Keratinocyte (primary cell): ENCODE results near the gene TPST2.

ENCODE experiments used
- CTCF ChIP-seq, 3 experiments: IDR thresholded peaks in 1 of 3; conservative IDR thresholded peaks in 1 of 3; optimal IDR thresholded peaks in 1 of 3; 2 replicates in 2 of 3; 3 replicates in 1 of 3; pipeline versions ENCODE3 to v1.5.1; 2011; ENCODE audit warnings: low read length in 3 of 3, mild to moderate bottlenecking in 3 of 3, moderate library complexity in 2 of 3, control low read depth in 1 of 3, inconsistent platforms in 1 of 3; ENCODE audit not compliant: insufficient read depth in 2 of 3; ENCODE audit errors: extremely low read depth in 1 of 3
- EZH2 ChIP-seq: IDR thresholded peaks from one replicate; pipeline ENCODE4 v1.6.1; 2012; ENCODE audit warnings: inconsistent platforms, mild to moderate bottlenecking, low read length, moderate library complexity

GRCh38 chr22:26610996-26611395, 21.1 kb upstream of the TPST2 start:
- TF ChIP-seq CTCF (optimal IDR thresholded peaks at IDR 0.05 in 1 of 3, IDR thresholded peaks at IDR 0.05 in 1 of 3, conservative IDR thresholded peaks at IDR 0.05 in 1 of 3; ENCODE audit: extremely low read depth in 1 of 3, insufficient read depth in 2 of 3, low read length in 3 of 3) (no peak), EZH2 (no peak)
